ENCODE data around the gene FGF16.
A peak's percentile ranks its signal among the peaks of the same experiment; 100 is the strongest.

The FGF16 gene

DNA sequence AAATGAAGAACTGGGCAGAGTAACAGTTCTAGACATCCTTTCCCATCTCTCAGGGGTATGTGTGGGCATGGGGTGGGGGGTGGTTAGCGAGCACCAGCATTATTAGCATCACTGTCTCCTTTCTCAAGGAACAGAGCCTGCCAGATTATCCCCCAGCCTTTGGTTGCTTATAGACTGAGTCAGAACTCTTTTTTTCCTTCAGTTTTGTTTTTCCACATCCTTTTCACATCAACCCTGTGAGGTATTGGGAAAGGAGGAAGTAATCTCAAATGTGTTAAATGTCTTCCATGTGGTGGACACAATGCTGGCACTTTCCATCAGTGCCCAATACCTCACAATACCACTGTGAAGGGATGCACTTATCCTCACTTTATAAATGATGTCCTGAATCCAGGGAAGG is 3.1 kb upstream of the FGF16 start:
- TF ChIP-seq, protein P1, sequence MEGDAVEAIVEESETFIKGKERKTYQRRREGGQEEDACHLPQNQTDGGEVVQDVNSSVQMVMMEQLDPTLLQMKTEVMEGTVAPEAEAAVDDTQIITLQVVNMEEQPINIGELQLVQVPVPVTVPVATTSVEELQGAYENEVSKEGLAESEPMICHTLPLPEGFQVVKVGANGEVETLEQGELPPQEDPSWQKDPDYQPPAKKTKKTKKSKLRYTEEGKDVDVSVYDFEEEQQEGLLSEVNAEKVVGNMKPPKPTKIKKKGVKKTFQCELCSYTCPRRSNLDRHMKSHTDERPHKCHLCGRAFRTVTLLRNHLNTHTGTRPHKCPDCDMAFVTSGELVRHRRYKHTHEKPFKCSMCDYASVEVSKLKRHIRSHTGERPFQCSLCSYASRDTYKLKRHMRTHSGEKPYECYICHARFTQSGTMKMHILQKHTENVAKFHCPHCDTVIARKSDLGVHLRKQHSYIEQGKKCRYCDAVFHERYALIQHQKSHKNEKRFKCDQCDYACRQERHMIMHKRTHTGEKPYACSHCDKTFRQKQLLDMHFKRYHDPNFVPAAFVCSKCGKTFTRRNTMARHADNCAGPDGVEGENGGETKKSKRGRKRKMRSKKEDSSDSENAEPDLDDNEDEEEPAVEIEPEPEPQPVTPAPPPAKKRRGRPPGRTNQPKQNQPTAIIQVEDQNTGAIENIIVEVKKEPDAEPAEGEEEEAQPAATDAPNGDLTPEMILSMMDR (IDR thresholded peaks at IDR 0.05; ENCODE audit: low read depth, low read length) = no peak
- DNase-seq (ENCODE audit: low read depth in 2 of 2) = no peak
- no peak overlapping the region for H3K4me3 ChIP-seq (replicated peaks in 1 of 2; ENCODE audit: low read depth in 2 of 2, low read length in 2 of 2)

DNA sequence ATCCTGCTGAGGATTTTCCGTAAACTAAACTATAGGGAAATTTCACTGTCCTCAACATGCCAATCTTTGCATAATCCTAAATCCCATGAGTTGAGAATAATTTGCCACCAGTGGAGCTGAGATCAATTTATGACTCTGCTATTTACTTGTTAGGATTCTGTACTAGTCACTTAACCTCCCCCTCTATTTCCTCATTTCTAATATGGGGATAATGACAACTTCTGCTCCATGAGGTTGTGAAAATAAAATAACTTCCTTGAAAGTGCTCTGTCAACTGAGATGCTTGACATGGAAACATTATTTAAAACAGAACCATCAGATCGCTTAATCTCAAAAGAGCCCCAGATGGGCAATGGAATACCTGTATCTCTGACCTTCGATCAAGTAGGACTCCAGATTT is 2.6 kb upstream of the FGF16 start:
- H3K4me3 ChIP-seq (replicated peaks in 1 of 2; ENCODE audit: low read depth in 2 of 2, low read length in 2 of 2) = no peak overlapping the region
- TF ChIP-seq, protein P1 (IDR thresholded peaks at IDR 0.05; ENCODE audit: low read depth, low read length) = no peak
- DNase-seq (ENCODE audit: low read depth in 2 of 2) = no peak

DNA sequence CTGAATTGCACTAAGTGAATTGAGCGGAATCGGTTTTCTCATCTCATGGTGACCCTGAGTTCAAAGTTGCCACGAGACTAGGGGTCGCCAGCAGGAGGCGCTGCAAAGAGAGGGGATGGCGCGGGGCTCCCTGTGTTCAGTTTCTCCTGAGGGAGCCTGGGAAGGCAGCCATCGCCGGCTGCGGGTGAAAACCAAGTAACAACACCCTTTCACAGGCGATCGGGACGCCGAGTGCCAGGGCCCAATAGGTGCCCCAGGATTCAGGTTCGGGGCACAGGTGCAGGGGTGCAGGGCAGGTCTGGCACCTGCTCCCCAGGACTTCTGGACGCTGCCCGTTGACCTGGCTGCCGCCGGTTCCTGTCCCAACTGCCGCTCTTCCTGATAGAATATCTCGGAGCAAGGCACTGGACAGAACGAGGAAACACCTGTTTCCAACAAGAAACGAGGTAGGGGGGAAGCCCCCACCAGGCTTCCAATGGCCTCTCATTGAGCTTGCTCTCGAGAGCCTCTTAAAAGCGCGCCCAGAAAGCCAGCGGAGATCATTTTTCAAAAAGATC is 1.1 kb upstream of the FGF16 start:
- no peak for DNase-seq (ENCODE audit: low read depth in 2 of 2)
- TF ChIP-seq, protein P1 (IDR thresholded peaks at IDR 0.05; ENCODE audit: low read depth, low read length) = peak; percentile 23

DNA sequence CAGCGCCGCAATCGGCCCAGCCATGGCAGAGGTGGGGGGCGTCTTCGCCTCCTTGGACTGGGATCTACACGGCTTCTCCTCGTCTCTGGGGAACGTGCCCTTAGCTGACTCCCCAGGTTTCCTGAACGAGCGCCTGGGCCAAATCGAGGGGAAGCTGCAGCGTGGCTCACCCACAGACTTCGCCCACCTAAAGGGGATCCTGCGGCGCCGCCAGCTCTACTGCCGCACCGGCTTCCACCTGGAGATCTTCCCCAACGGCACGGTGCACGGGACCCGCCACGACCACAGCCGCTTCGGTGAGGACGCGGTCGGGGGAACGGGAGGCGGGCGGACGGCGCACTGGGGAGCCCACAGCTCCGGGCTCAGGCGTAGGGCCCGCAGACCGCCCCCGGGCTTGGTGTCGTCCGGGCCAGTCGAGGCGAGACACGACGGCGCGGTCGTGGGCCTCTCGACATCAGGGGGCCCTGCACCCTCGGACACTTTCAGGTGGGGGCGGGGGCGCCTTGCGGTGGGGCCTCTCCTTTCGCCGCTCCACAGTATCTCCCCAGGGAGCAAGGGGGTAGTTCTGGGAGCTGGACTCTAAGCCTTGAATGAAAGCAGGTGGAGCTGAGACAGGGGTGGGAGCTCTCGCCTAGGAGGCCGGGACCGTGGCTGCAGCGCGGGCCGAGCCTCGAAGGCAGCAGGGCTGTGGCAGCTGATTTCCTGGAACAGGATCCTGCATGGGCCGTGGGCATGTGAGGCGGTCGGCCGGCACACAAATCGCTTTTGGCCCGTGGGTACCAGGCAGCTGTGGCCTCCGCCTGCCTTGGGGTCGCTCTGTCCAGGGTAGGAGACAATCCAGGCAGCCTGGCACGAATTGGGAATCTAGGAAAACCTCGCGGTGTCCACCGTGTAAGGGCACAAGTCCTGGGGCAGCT is 722 bp downstream of the FGF16 start:
- no peak for DNase-seq (ENCODE audit: low read depth in 2 of 2)
- H3K4me3 ChIP-seq (replicated peaks in 1 of 2; ENCODE audit: low read depth in 2 of 2, low read length in 2 of 2) = peak overlapping the region in 1 of 2 donors; percentile 11
- TF ChIP-seq, protein P1 (IDR thresholded peaks at IDR 0.05; ENCODE audit: low read depth, low read length) = no peak

More for the DNA sequence above, 1.1 kb upstream of the FGF16 start:
- peak overlapping the region; percentile 8 to 14 for H3K4me3 ChIP-seq (replicated peaks in 1 of 2; ENCODE audit: low read depth in 2 of 2, low read length in 2 of 2)

GRCh38 chrX:77450415-77450814 is 3.2 kb downstream of the FGF16 start:
- TF ChIP-seq, protein P1 (IDR thresholded peaks at IDR 0.05; ENCODE audit: low read depth, low read length) = no peak
- DNase-seq (ENCODE audit: low read depth in 2 of 2) = no peak
- no peak overlapping the region for H3K4me3 ChIP-seq (replicated peaks in 1 of 2; ENCODE audit: low read depth in 2 of 2, low read length in 2 of 2)

GRCh38 chrX:77450996-77451395 is 3.8 kb downstream of the FGF16 start:
- peak; percentile 32 to 72 for DNase-seq (ENCODE audit: low read depth in 2 of 2)
- no peak overlapping the region for H3K4me3 ChIP-seq (replicated peaks in 1 of 2; ENCODE audit: low read depth in 2 of 2, low read length in 2 of 2)
- TF ChIP-seq, protein P1 (IDR thresholded peaks at IDR 0.05; ENCODE audit: low read depth, low read length) = no peak
